ENCODE measurements around the gene NPIPB2. TPM values are rescaled to one million over a fixed set of nuclear protein-coding genes. Genes with fewer than 3 reads are reported as not detected.
"Not testable (repeated sequence)": the region's sequence is repeated elsewhere in the genome, so short reads cannot be mapped to it uniquely, and the experiment has no call there.

Gene NPIPB2
- total RNA-seq, 1 donor from 2014 or later: 11.0 TPM

DNA sequence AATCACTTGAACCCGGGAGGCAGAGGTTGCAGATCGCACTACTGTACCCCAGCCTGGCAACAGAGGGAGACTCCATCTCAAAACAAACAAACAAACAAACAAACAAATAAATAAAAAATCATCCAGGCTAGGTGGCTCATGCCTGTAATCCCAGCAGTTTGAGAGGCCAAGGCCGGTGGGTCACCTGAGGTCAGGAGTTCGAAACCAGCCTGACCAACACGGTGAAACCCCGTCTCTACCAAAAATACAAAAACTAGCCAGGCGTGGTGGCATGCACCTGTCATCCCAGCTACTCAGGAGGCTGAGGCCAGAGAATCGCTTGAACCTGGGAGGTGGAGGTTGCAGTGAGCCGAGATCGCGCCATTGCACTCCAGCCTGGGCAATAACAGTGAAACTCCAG lies 21.1 kb upstream of the NPIPB2 start:
- intact Hi-C loops (cut with micrococcal nuclease): not testable (repeated sequence)

DNA sequence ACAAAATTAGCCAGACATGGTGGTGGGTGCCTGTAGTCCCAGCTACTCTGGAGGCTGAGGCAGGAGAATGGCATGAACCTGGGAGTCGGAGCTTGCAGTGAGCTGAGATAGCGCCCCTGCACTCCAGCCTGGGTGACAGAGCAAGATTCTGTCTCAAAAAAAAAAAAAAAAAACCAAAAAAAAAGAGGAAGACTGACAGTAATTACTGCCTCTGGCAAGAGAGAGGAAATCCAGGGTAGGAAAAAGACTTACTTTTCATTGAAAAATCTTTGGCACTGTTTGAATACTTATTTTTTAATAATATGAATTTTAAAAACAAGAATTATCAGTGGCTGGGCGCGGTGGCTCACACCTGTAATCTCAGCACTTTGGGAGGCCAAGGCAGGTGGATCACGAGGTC lies 20.6 kb upstream of the NPIPB2 start:
- intact Hi-C loops (cut with micrococcal nuclease): not testable (repeated sequence)

- intact Hi-C loops (cut with micrococcal nuclease): no loop called here
Observed at GRCh38 chr16:11957591-11958395, 15.9 kb upstream of the NPIPB2 start.

GRCh38 chr16:11956558-11956957 lies 14.7 kb upstream of the NPIPB2 start:
- intact Hi-C loops (cut with micrococcal nuclease): no loop called here

DNA sequence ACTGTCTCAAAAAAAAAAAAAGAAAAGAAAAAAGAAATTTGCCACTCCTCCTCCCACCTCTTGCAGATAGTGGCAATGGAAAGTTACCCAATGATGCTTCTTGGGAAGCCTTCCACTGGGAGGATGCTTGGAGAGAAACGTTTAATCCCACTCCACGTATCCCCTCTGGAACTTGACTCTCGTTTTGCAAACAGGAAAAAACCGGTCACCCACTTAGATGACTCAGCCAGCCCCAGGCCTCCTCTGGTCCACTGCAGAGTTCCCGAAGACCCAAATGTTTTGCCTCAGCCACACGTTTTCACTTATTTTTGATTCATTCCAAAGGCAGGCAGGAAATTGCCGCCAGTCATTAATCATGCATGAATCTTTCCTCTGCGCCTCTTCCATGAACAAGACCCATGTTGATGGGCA lies 13.9 kb upstream of the NPIPB2 start:
- intact Hi-C loops (cut with micrococcal nuclease): no loop called here

GRCh38 chr16:11953576-11953975 lies 11.7 kb upstream of the NPIPB2 start:
- intact Hi-C loops (cut with micrococcal nuclease): not testable (repeated sequence)

- intact Hi-C loops (cut with micrococcal nuclease): no loop called here
Observed at GRCh38 chr16:11950388-11950787, 8.5 kb upstream of the NPIPB2 start.

- intact Hi-C loops (cut with micrococcal nuclease): loop anchor here (1.0 kb wide), 1 partner anchor 119 kb away; no protein-coding TSS in a partner anchor
Observed at GRCh38 chr16:11949527-11949926, 7.7 kb upstream of the NPIPB2 start.

- intact Hi-C loops (cut with micrococcal nuclease): loop anchor here (1.0 kb wide), 1 partner anchor 119 kb away; no protein-coding TSS in a partner anchor
Observed at GRCh38 chr16:11948819-11949218, 7.0 kb upstream of the NPIPB2 start.

- intact Hi-C loops (cut with micrococcal nuclease): no loop called here
Observed at GRCh38 chr16:11946433-11946832, 4.6 kb upstream of the NPIPB2 start.

DNA sequence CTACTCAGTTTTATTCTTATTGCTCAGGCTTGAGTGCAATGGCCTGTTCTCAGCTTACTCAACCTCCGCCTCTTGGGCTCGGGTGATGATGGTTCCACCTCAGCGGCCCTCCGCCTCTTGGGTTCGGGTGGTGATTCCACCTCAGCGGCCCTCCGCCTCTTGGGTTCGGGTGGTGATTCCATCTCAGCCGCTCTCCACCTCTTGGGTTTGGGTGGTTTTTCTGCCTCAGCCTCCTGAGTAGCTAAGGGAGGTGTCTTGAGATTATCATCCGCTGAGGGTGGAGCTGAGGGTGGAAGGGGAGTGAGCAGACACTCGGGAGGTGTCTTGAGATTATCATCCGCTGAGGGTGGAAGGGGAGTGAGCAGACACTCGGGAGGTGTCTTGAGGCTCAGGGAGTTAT lies 14.5 kb downstream of the NPIPB2 start:
- intact Hi-C loops (cut with micrococcal nuclease): not testable (repeated sequence)

GRCh38 chr16:11924046-11924445 lies 17.8 kb downstream of the NPIPB2 start:
- intact Hi-C loops (cut with micrococcal nuclease): not testable (repeated sequence)

DNA sequence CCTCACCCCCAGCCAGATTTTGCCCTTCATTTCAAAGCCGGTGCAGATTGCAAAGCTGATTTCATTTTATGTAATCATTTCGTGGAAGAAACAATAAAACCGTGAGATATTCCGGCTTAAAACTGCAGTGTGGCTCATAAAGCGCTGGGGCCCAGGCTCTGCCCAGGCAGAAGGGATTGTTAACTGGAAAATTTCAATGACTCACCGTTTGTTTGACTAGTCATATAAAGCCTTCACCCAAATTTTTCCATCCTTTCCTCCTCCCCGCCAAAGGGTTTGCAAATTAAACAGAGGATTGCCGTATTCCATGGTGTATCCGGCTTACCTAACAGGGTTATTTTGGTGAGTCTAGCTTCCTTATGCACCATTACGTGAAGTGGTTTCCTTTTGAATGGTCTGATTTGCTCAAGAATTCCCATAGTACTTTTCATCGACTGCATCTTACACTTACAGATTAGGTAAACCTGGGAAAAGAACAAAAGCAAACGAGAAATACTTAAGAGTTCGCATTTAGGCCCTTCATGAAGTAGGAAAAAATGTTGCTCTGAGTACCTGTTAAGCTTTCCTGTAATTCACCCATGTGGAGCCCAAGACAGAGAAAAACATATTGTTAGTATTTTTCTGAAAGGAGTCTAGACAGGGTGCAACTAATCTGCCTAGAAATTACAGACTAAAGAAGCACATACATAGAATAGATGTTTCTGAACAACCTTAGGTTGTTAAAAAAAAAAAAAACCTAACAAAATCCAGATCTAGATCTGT lies 25.1 kb downstream of the NPIPB2 start:
- intact Hi-C loops (cut with micrococcal nuclease): loop anchor here (1.0 to 10.0 kb wide), 10 partner anchors 65 to 1172 kb away; partner anchors contain the start of genes CIITA, CLEC16A, CPPED1 and RSL1D1

- intact Hi-C loops (cut with micrococcal nuclease): loop anchor here (1.0 to 10.0 kb wide), 12 partner anchors 65 to 1172 kb away; partner anchors contain the start of genes CIITA, CLEC16A, CPPED1 and RSL1D1
Observed at GRCh38 chr16:11915644-11916523, 26.0 kb downstream of the NPIPB2 start, which contains the start of gene GSPT1. GSPT1 (minus strand) TSS chr16:11915956; CDS start chr16:11915720, 236 bp downstream.

DNA sequence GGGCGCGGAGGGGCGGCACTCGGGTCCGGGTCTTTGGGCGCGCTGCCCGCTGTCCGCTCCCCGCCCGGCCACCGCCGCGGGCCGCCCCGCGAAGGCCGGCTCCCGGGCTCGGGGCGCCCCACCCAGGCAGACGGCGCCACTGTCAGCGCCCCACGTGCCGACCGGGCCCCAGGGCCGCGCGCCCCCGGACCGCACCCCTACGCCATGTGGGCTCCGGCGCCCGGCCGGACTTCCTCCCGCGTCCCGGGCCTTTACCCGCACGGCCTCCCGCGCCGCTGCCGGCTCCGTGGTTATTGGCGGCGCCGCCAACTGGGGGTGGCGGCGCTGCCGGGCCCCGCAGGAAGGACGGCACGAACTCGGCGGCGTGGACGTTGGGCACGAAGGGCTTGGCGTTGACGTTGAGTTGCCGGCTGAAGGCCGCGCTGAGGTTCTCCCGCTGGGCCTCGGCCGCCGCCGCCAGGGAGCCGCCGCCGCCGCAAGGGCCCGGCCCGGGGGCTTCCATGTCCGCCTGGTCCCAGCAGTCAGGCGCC lies 26.7 kb downstream of the NPIPB2 start:
- intact Hi-C loops (cut with micrococcal nuclease): loop anchor here (2.0 to 10.0 kb wide), 7 partner anchors 154 to 1040 kb away; partner anchors contain the start of genes CIITA, CPPED1, SNN and SOCS1

DNA sequence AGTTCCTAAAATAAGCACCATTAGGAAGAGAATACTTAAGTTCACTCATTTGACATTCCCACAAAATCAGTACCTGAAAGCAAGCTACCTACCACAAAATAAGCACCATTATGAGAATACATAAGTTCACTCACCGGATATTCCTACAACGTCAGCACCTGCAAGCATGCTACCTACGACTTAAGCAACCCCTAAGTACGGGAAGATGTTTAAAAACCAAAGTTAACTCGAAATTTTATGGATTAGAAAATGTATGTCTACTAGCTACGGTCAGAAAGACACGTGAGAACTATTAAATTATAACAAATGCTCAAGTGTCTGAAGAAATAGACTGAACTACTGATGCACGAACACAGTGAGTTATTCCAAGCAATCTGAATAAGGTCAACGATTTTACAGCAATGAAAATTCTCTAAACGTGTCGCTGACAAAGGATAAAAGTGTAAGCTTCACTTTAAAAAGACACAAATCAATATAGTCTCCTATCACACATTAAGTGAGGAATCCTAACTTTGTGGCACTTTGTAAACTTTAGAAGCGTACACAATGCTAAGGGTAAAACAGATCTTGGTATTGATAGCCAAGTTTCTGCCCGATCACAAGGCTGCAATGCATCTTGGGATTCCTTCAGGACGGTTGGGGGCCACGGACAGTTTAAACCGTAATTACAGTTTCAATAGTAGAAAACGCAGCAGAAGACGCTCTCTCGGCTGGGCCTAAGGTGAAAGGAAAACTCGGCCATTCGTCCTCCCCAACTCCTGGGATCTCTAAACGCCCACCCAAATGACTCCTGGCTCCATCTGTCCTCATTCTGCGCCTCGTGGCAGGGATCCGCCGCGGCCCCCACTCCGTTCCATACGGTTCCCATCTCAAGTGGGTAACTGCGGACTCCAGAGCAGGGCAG lies 27.4 kb downstream of the NPIPB2 start:
- intact Hi-C loops (cut with micrococcal nuclease): loop anchor here (1.0 to 10.0 kb wide), 11 partner anchors 62 to 1040 kb away; partner anchors contain the start of genes CIITA, CPPED1, SNN and SNX29

- intact Hi-C loops (cut with micrococcal nuclease): loop anchor here (1.0 to 10.0 kb wide), 8 partner anchors 63 to 1039 kb away; partner anchors contain the start of genes CIITA, SNX29, SOCS1 and ZC3H7A
Observed at GRCh38 chr16:11913425-11914079, 28.3 kb downstream of the NPIPB2 start.

GRCh38 chr16:11909653-11910545 lies 31.9 kb downstream of the NPIPB2 start:
- intact Hi-C loops (cut with micrococcal nuclease): loop anchor here (5.0 to 10.0 kb wide), 4 partner anchors 328 to 1035 kb away; partner anchors contain the start of genes CIITA and SOCS1
